Measurements from ENCODE around the gene FKBP8.

The FKBP8 gene

DNA sequence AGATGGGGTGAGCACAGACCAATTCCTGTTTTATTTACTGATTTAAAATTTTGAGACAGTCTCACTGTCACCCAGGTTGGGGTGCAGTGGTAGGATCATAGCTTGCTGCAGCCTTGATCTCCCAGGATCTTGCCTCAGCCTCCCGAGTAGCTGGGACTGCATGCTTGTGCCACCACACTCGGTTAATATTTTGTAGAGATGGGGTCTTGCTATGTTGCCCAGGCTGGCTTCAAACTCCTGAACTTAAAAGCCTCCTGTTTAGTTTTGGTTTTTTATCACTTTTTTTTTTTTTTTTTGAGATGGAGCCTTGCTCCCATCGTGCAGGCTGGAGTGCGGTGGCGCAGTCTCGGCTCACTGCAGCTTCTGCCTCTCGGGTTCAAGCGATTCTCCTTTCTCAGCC is 33.0 kb upstream of the FKBP8 start:
- peaks cover 10% of the 10 kb centered on the region for H3K4me1 ChIP-seq
- DNase-seq (ENCODE audit: low spot score in 2 of 2) = no peak
- H3K4me3 ChIP-seq = no peak overlapping the region
- H3K9me3 ChIP-seq = no peaks in the 10 kb centered on the region
- no peaks in the 10 kb centered on the region for H3K27me3 ChIP-seq (ENCODE audit: low read depth)
- in situ Hi-C loops (cut with MboI; ENCODE audit: low sequenced_read_pairs) = no loop called here
- peaks cover 52% of the 10 kb centered on the region for H3K36me3 ChIP-seq (replicated peaks)

GRCh38 chr19:18574691-18575291 is 31.4 kb upstream of the FKBP8 start:
- H3K36me3 ChIP-seq (replicated peaks) = peaks cover 56% of the 10 kb centered on the region
- H3K9me3 ChIP-seq = no peaks in the 10 kb centered on the region
- H3K27me3 ChIP-seq (ENCODE audit: low read depth) = no peaks in the 10 kb centered on the region
- in situ Hi-C loops (cut with MboI; ENCODE audit: low sequenced_read_pairs) = no loop called here
- DNase-seq (ENCODE audit: low spot score in 2 of 2) = no peak
- H3K4me3 ChIP-seq = no peak overlapping the region
- peaks cover 12% of the 10 kb centered on the region for H3K4me1 ChIP-seq

GRCh38 chr19:18571564-18572344 is 28.4 kb upstream of the FKBP8 start, which contains the start of gene UBA52:
TSS of gene UBA52 (plus strand) at chr19:18571857. CDS start at chr19:18573301, 1,444 bp downstream.
- Histone ChIP-seq H3K27me3 (ENCODE audit: low read depth) (no peaks in the 10 kb centered on the region), H3K4me3 (peak within 1 kb of the TSS; percentile 80), H3K9me3 (no peaks in the 10 kb centered on the region), H3K36me3 (replicated peaks) (peaks cover 79% of the 10 kb centered on the region), H3K4me1 (peaks cover 12% of the 10 kb centered on the region)
- in situ Hi-C loops (cut with MboI; ENCODE audit: low sequenced_read_pairs) = no loop called here
- peak; percentile 97 to 99 for DNase-seq (ENCODE audit: low spot score in 2 of 2)

DNA sequence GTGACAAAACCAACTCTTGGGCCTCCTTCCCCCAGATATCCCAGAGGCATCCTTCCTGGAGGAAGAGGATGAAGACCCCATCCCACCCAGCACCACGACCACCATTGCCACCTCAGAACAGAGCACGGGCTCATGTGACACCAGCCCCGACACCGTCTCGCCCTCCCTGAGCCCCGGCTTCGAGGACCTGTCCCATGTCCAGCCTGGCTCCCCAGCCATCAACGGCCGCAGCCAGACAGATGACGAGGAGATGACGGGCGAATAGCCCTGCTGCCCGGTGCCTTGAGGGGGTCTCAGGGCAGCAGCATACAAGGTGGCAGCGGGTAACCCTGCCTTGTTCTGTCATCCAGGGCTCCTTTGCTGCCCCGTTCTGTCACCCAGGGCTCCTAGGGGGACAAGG is 25.0 kb upstream of the FKBP8 start:
- no peak for DNase-seq (ENCODE audit: low spot score in 2 of 2)
- H3K36me3 ChIP-seq (replicated peaks) = peaks cover 81% of the 10 kb centered on the region
- in situ Hi-C loops (cut with MboI; ENCODE audit: low sequenced_read_pairs) = no loop called here
- H3K9me3 ChIP-seq = no peaks in the 10 kb centered on the region
- H3K27me3 ChIP-seq (ENCODE audit: low read depth) = no peaks in the 10 kb centered on the region
- peaks cover 9% of the 10 kb centered on the region for H3K4me1 ChIP-seq
- H3K4me3 ChIP-seq = no peak overlapping the region

- H3K4me3 ChIP-seq = no peak overlapping the region
- H3K36me3 ChIP-seq (replicated peaks) = peaks cover 72% of the 10 kb centered on the region
- H3K4me1 ChIP-seq = peaks cover 3% of the 10 kb centered on the region; the same call in 1 of the 2 replicates
- no peaks in the 10 kb centered on the region for H3K9me3 ChIP-seq
- in situ Hi-C loops (cut with MboI; ENCODE audit: low sequenced_read_pairs) = no loop called here
- no peaks in the 10 kb centered on the region for H3K27me3 ChIP-seq (ENCODE audit: low read depth)
- no peak for DNase-seq (ENCODE audit: low spot score in 2 of 2)
Observed at GRCh38 chr19:18566953-18567352, 23.6 kb upstream of the FKBP8 start.

DNA sequence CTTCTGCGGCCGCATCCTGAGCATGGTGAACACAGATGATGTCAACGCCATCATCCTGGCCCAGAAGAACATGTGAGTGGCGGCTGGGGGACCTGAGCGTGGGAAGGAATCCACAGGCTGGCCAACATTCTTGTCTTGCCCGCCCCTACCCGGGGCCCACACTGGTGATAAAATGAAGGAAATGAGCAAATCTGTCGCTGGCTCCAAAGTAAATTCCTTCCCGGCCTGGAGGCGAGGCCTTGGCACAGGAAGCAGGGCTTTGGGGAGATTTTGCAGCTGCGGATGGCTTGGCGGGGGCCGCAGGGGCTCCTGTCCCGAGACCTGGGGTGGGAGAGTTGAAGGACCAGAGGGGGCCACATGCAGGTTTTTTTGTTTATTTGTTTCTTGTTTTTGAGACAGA is 18.7 kb upstream of the FKBP8 start:
- in situ Hi-C loops (cut with MboI; ENCODE audit: low sequenced_read_pairs) = no loop called here
- Histone ChIP-seq H3K36me3 (replicated peaks) (peaks cover 51% of the 10 kb centered on the region), H3K27me3 (ENCODE audit: low read depth) (no peaks in the 10 kb centered on the region), H3K4me3 (no peak overlapping the region), H3K9me3 (no peaks in the 10 kb centered on the region), H3K4me1 (no peaks in the 10 kb centered on the region)
- no peak for DNase-seq (ENCODE audit: low spot score in 2 of 2)

DNA sequence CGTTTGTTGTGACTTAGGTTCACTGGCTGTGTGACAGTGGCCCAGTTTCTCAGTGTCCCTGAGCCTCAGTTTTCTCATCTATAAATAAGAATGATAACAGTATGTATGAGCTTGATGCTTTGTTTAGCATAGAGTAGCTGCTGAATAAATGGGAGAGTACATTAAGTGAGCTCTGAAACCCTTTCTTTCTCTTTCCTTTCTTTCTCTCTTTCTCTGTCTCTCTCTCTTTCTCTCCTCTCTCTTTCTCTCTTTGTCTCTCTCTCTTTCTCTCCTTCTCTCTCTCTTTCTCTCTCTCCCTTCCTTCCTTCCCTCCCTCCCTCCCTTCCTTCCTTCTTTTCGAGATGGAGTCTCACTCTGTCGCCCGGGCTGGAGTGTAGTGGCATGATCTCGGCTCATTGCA is 16.3 kb upstream of the FKBP8 start:
- Histone ChIP-seq H3K4me3 (no peak overlapping the region), H3K4me1 (no peaks in the 10 kb centered on the region), H3K9me3 (no peaks in the 10 kb centered on the region), H3K36me3 (replicated peaks) (peaks cover 27% of the 10 kb centered on the region), H3K27me3 (ENCODE audit: low read depth) (no peaks in the 10 kb centered on the region)
- in situ Hi-C loops (cut with MboI; ENCODE audit: low sequenced_read_pairs) = no loop called here
- no peak for DNase-seq (ENCODE audit: low spot score in 2 of 2)

DNA sequence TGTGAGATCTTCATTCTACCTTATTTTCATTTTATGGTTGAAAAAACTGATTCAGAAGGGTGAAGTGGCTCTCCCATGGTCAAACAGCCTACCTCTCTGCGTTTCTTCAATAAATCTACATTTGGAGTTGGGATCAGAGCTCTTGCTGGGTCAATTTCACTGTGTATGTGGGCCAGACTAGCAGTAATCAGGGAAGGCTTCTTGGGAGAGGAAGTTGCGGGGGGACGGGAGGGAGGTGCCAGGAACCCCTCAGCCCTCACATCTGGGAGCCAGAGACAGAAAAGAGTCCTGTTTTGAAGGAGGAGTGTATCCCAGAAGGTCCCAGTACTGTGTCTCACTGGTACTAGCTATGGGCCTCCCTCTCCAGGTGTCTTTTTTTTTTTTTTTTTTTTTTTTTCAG is 15.2 kb upstream of the FKBP8 start:
- Histone ChIP-seq H3K4me1 (no peaks in the 10 kb centered on the region), H3K9me3 (no peaks in the 10 kb centered on the region), H3K4me3 (peak overlapping the region; percentile 73), H3K36me3 (replicated peaks) (peaks cover 17% of the 10 kb centered on the region), H3K27me3 (ENCODE audit: low read depth) (no peaks in the 10 kb centered on the region)
- no peak for DNase-seq (ENCODE audit: low spot score in 2 of 2)
- in situ Hi-C loops (cut with MboI; ENCODE audit: low sequenced_read_pairs) = no loop called here

- no peak for DNase-seq (ENCODE audit: low spot score in 2 of 2)
- in situ Hi-C loops (cut with MboI; ENCODE audit: low sequenced_read_pairs) = no loop called here
- peak overlapping the region; percentile 73 for H3K4me3 ChIP-seq
- H3K9me3 ChIP-seq = no peaks in the 10 kb centered on the region
- peaks cover 13% of the 10 kb centered on the region for H3K36me3 ChIP-seq (replicated peaks)
- no peaks in the 10 kb centered on the region for H3K4me1 ChIP-seq
- no peaks in the 10 kb centered on the region for H3K27me3 ChIP-seq (ENCODE audit: low read depth)
Observed at GRCh38 chr19:18558202-18558555, 14.8 kb upstream of the FKBP8 start.

DNA sequence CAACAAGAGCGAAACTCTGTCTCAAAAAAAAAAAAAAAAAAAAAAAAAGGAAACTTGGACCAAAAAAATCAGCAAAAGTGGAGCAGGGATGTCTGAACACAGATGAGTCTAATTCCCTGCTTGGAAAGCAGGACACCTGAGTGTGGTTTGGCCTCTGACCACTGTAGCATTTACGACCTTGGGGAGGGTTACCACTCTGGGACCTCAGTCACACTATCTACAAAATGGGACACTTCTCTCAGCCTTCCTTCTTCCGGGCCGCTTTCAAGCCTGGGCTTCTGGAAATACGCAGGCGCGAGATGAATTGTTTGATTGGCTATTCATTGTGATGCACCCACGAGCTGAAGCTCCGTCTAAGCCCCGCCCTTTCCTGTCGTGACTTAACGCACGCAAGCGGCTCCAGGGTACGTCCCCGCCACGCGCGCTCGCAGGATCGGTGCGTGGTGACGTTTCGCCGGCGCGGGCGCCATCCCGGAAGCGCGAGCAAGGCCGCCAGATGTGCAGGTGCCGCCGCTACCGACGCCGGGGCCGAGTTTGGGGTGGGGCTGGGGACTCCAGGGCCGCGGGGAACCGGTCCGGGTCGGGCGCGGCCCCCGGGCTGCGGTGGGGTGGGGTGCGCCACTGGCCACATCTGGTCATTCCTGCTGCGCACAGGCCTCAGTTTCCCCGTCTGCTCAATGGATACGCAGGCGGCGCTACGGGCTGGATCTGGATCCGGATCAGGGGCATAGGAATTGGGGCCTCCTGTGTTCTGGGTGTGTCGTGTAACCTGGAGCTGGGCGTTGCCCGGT is 14.2 kb upstream of the FKBP8 start, which contains the start of gene KXD1:
Gene KXD1 (plus strand): TSS at position 460 of the 791 bp plus-strand sequence. CDS start 4,187 bp downstream, outside the sequence.
- Histone ChIP-seq H3K4me3 (peak within 1 kb of the TSS; percentile 73), H3K27me3 (ENCODE audit: low read depth) (no peaks in the 10 kb centered on the region), H3K4me1 (no peaks in the 10 kb centered on the region), H3K9me3 (no peaks in the 10 kb centered on the region), H3K36me3 (replicated peaks) (peaks cover 13% of the 10 kb centered on the region)
- DNase-seq (ENCODE audit: low spot score in 2 of 2) = peak; percentile 94 to 98
- in situ Hi-C loops (cut with MboI; ENCODE audit: low sequenced_read_pairs) = no loop called here

GRCh38 chr19:18551631-18552030 is 8.3 kb upstream of the FKBP8 start:
- DNase-seq (ENCODE audit: low spot score in 2 of 2) = no peak
- Histone ChIP-seq H3K4me1 (no peaks in the 10 kb centered on the region), H3K36me3 (replicated peaks) (no peaks in the 10 kb centered on the region), H3K9me3 (no peaks in the 10 kb centered on the region), H3K4me3 (no peak overlapping the region), H3K27me3 (ENCODE audit: low read depth) (no peaks in the 10 kb centered on the region)
- in situ Hi-C loops (cut with MboI; ENCODE audit: low sequenced_read_pairs) = no loop called here

DNA sequence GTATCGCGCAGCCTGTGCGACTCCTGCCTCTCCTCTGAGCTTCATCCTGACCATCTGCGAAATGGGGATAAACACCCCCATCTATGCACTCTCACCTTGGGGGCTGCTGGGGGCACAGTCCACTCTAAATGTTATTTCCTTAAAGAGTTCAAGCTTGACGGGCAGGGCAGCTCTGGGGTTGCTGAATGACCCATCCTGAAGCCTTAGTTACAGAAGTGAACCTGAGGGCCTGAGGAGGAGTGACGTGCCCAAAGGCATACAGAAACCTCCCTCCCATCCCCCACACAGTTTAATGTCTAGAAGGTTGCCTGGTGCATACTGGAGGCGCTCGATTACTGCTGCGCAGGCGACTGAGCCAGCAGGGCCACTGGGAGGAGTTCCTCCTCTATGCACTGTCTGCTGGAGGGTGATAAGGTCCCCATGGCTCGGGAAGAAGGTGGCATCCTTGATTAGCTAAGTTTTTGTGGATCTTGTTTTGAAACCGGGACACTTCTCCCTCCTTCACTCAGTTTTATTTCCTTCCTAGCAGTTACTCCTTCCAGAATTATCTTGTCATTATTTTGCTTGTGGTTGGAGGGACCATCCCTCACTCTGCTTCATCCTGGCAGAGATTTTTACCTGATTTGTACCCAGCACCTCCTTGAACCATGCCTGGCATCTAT is 572 bp upstream of the FKBP8 start:
- Histone ChIP-seq H3K27me3 (ENCODE audit: low read depth) (no peaks in the 10 kb centered on the region), H3K36me3 (replicated peaks) (peaks cover 28% of the 10 kb centered on the region), H3K4me1 (peaks cover 6% of the 10 kb centered on the region; the same call in 1 of the 2 replicates), H3K4me3 (peak overlapping the region; percentile 32), H3K9me3 (no peaks in the 10 kb centered on the region)
- DNase-seq (ENCODE audit: low spot score in 2 of 2) = peak; percentile 62 to 82
- in situ Hi-C loops (cut with MboI; ENCODE audit: low sequenced_read_pairs) = no loop called here

Data from HAP-1 (cell line).